GM12875 (cell line): ENCODE results near the gene GPM6B.
A peak's percentile ranks its signal among the peaks of the same experiment; 100 is the strongest.

Experiments
- H3K4me3 ChIP-seq: one replicate; pipeline ENCODE4 v1.5.1; 2011; ENCODE audit warnings: low read depth, low read length, control low read depth
- CTCF ChIP-seq: IDR thresholded peaks from 2 replicates; pipeline ENCODE4 v1.5.1; 2011; ENCODE audit warnings: low read depth, mild to moderate bottlenecking, control low read depth, inconsistent platforms, low read length, moderate library complexity, borderline replicate concordance; ENCODE audit not compliant: insufficient read depth

Gene GPM6B

GRCh38 chrX:13854003-13854402 lies 37.1 kb upstream of the GPM6B start:
- no peak for TF ChIP-seq CTCF

GRCh38 chrX:13852001-13852695 lies 35.3 kb upstream of the GPM6B start:
- TF ChIP-seq CTCF = peak; percentile 20; the same call in 1 of the 2 replicates
- no peak overlapping the region for H3K4me3 ChIP-seq

More at GRCh38 chrX:13854003-13854402, 37.1 kb upstream of the GPM6B start:
- H3K4me3 ChIP-seq = no peak overlapping the region

GRCh38 chrX:13845721-13846378 lies 29.0 kb upstream of the GPM6B start:
- H3K4me3 ChIP-seq = no peak overlapping the region
- TF ChIP-seq CTCF = no peak

- no peak overlapping the region for H3K4me3 ChIP-seq
- no peak for TF ChIP-seq CTCF
Observed at GRCh38 chrX:13843150-13843721, 26.3 kb upstream of the GPM6B start.

GRCh38 chrX:13840121-13840520 lies 23.2 kb upstream of the GPM6B start:
- H3K4me3 ChIP-seq = no peak overlapping the region
- no peak for TF ChIP-seq CTCF

GRCh38 chrX:13837290-13837745 lies 20.4 kb upstream of the GPM6B start:
- no peak for TF ChIP-seq CTCF
- H3K4me3 ChIP-seq = no peak overlapping the region
